Pancreas (tissue), 10 donors: ENCODE data around the gene ORM2. TPM values are rescaled to one million over a fixed set of nuclear protein-coding genes. Genes with fewer than 3 reads are reported as not detected.
A peak's percentile ranks its signal among the peaks of the same experiment; 100 is the strongest.
"Not testable (repeated sequence)": the region's sequence is repeated elsewhere in the genome, so short reads cannot be mapped to it uniquely, and the experiment has no call there.

Experiments
- ATAC-seq, 4 donors: fragments of 200-7000 bp; cut with Tn5 transposase; one replicate each; pipeline versions ENCODE4 v1.8.0 to v1.9.1; 2020; ENCODE audit warnings: mild to moderate bottlenecking in 4 of 4, moderate library complexity in 4 of 4
- DNase-seq, 6 donors: peaks; one replicate each; pipeline ENCODE4 v3.0.0-alpha.2; 2020
- FAIRE-seq: peaks from 2 replicates; lab custom pipeline; 2012; peaks lifted over from hg19 to GRCh38; lab: Jason Lieb, UNC
- H3K27ac ChIP-seq, 4 donors: fragments of 200-600 bp; sonication (generic); 1 replicate in 3 of 4; 2 replicates in 1 of 4; pipeline versions ENCODE4 v1.5.0 to v1.8.0; 2020
- H3K27me3 ChIP-seq, 4 donors: fragments of 200-600 bp; one replicate each; pipeline ENCODE4 v1.8.0; 2021
- H3K36me3 ChIP-seq, 3 donors: fragments of 200-600 bp; sonication (generic) in 1 of 3; one replicate each; pipeline versions ENCODE4 v1.5.0 to v1.8.0; 2020 to 2021
- H3K4me1 ChIP-seq, 3 donors: fragments of 200-600 bp; one replicate each; pipeline ENCODE4 v1.8.0; 2021
- H3K4me3 ChIP-seq, 4 donors: fragments of 200-600 bp; sonication (generic) in 2 of 4; one replicate each; pipeline versions ENCODE4 v1.5.0 to v1.8.0; 2020 to 2021
- H3K9me3 ChIP-seq, 4 donors: fragments of 200-600 bp; one replicate each; pipeline ENCODE4 v1.8.0; 2021
- WGBS, 2 donors: extraction: QIAGEN DNeasy Blood & Tissue Kit; methylation state at CpG; one replicate each; pipeline ENCODE4 v1.1.7; 2013; 5-methylcytosine and 5-hydroxymethylcytosine counted together
- intact Hi-C, 3 donors: fragments of 100-400 bp; cut with DNase I; formaldehyde crosslinking; loops; one replicate each; pipeline versions ENCODE4 v1.11.1 to v1.14.2; 2022
- polyA plus RNA-seq, 2 donors: library from polyadenylated mRNA; stranded (reverse); fragments of 200-250 nt; gene quantifications; one replicate each; pipeline ENCODE4 v1.2.3, GENCODE V29; 2013
- total RNA-seq, 6 donors: library from RNA; stranded (reverse); fragmentation: NEBNext Ultra II Directional in 4 of 6; extraction: Animal tissue kit (Norgen Biotek cat#: 25700) in 4 of 6; gene quantifications; one replicate each; pipeline versions ENCODE4 v1.2.1 to v1.2.4, GENCODE V29; 2021 to 2023
- TF ChIP-seq, protein P1 (sequence below), 4 donors: fragments of 200-600 bp; sonication (generic) in 3 of 4; IDR thresholded peaks; one replicate each; pipeline versions ENCODE4 v1.5.0 to v1.8.0; 2021; ENCODE audit warnings: antibody characterized with exemption in 4 of 4
- donor health status: healthy with polysubstance abuse.
- donor health status: DM: no; HTN: no; CAD: no; lungs with moderate emphysema.
- donor health status: DM: no; HTN: no; CAD: no.
- donor health status: control.
- donor health status: control.
- donor health status: Bipolar disorder and iron deficiency.
- donor health status: DM: yes; HTN: yes; CAD: no.
- donor health status: DM: no; HTN: no; CAD: no.
- donor health status: DM: no; HTN: no; CAD: no.
- donor health status: DM: yes; HTN: yes; CAD: no.

The ORM2 gene
- 1 to 10 TPM in 1 of 6 donors, under 1 TPM in 1, not detected in 4; 0.66 to 3.1 TPM for total RNA-seq
- under 1 TPM; 0.12 to 0.34 TPM for polyA plus RNA-seq

- 60 to 80% methylated on average over 1 of the region's 10 CpGs for WGBS, 2 donors
- FAIRE-seq, H3K4me1 ChIP-seq, H3K9me3 ChIP-seq, H3K27me3 ChIP-seq, intact Hi-C loops, DNase-seq, H3K4me3 ChIP-seq, H3K36me3 ChIP-seq, H3K27ac ChIP-seq: not testable (repeated sequence)
- peak in 3 of 4 donors; percentile 16 to 55 (median 53) for ATAC-seq
Observed at GRCh38 chr9:114329625-114330022, at the start of gene ORM2. ORM2 (plus strand) TSS chr9:114329869; CDS start chr9:114329905, 36 bp downstream.

- FAIRE-seq: no peak
- no peaks in the 10 kb centered on the region for H3K36me3 ChIP-seq
- intact Hi-C loops: no loop called here
Observed at GRCh38 chr9:114280636-114281472, 48.8 kb upstream of the ORM2 start.

GRCh38 chr9:114281473-114282103, 48.1 kb upstream of the ORM2 start:
- Histone ChIP-seq H3K27me3 (no peaks in the 10 kb centered on the region), H3K4me3 (no peak overlapping the region), H3K36me3 (no peaks in the 10 kb centered on the region), H3K4me1 (no peaks in the 10 kb centered on the region), H3K27ac (no peak overlapping the region), H3K9me3 (no peaks in the 10 kb centered on the region)
- intact Hi-C loops: no loop called here
- TF ChIP-seq, protein P1, sequence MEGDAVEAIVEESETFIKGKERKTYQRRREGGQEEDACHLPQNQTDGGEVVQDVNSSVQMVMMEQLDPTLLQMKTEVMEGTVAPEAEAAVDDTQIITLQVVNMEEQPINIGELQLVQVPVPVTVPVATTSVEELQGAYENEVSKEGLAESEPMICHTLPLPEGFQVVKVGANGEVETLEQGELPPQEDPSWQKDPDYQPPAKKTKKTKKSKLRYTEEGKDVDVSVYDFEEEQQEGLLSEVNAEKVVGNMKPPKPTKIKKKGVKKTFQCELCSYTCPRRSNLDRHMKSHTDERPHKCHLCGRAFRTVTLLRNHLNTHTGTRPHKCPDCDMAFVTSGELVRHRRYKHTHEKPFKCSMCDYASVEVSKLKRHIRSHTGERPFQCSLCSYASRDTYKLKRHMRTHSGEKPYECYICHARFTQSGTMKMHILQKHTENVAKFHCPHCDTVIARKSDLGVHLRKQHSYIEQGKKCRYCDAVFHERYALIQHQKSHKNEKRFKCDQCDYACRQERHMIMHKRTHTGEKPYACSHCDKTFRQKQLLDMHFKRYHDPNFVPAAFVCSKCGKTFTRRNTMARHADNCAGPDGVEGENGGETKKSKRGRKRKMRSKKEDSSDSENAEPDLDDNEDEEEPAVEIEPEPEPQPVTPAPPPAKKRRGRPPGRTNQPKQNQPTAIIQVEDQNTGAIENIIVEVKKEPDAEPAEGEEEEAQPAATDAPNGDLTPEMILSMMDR (IDR thresholded peaks at IDR 0.05): no peak
- no peak for ATAC-seq
- DNase-seq: peak in 2 of 6 donors; percentile 38 to 45
- 84 to 85% methylated on average over 12 of the region's 12 CpGs for WGBS, 2 donors
- no peak for FAIRE-seq

More at GRCh38 chr9:114280636-114281472, 48.8 kb upstream of the ORM2 start:
- no peaks in the 10 kb centered on the region for H3K9me3 ChIP-seq
- H3K4me1 ChIP-seq: no peaks in the 10 kb centered on the region
- ATAC-seq (no peak), DNase-seq (peak in 1 of 6 donors; percentile 15)
- H3K27ac ChIP-seq: no peak overlapping the region
- 89 to 90% methylated on average over 8 of the region's 8 CpGs for WGBS, 2 donors
- H3K4me3 ChIP-seq: no peak overlapping the region
- no peaks in the 10 kb centered on the region for H3K27me3 ChIP-seq
- TF ChIP-seq, protein P1 (IDR thresholded peaks at IDR 0.05): no peak

DNA sequence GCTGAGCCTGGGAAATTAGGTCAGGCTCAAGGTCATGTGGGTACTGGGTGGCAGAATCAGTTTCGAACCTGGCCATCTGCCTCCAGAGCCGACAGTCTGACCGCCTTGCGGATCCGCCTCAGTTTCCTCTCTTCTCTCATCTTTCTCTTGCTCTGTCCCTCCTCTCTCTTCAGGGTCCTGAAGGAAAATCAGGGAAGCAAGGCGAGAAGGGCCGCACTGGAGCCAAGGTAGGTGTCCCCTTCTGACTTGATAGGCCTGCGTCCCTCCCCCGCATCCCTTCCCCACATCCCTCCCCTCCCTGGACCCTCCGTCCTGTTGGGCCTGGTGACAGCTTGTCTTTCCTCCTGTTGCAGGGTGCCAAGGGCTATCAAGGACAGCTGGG, 47.6 kb upstream of the ORM2 start:
- Histone ChIP-seq H3K4me3 (no peak overlapping the region), H3K36me3 (no peaks in the 10 kb centered on the region), H3K9me3 (no peaks in the 10 kb centered on the region), H3K27me3 (no peaks in the 10 kb centered on the region), H3K27ac (no peak overlapping the region), H3K4me1 (no peaks in the 10 kb centered on the region)
- TF ChIP-seq, protein P1 (IDR thresholded peaks at IDR 0.05): no peak
- intact Hi-C loops: no loop called here
- peak in 1 of 6 donors; percentile 56 for DNase-seq
- FAIRE-seq: no peak
- 90 to 92% methylated on average over 10 of the region's 10 CpGs for WGBS, 2 donors
- ATAC-seq: no peak

- Histone ChIP-seq H3K4me3 (no peak overlapping the region), H3K9me3 (no peaks in the 10 kb centered on the region), H3K4me1 (no peaks in the 10 kb centered on the region), H3K27ac (no peak overlapping the region), H3K36me3 (no peaks in the 10 kb centered on the region), H3K27me3 (no peaks in the 10 kb centered on the region)
- ATAC-seq (no peak), DNase-seq (peak in 1 of 6 donors; percentile 30), FAIRE-seq (no peak)
- WGBS, 2 donors: 93 to 96% methylated on average over 6 of the region's 6 CpGs
- TF ChIP-seq, protein P1 (IDR thresholded peaks at IDR 0.05): no peak
- intact Hi-C loops: no loop called here
Observed at GRCh38 chr9:114282507-114282906, 47.2 kb upstream of the ORM2 start.
